K562 (cell line): ENCODE results near the gene GAB2. TPM values are rescaled to one million over a fixed set of nuclear protein-coding genes. Genes with fewer than 3 reads are reported as not detected.

ENCODE experiments used
- CBX3 ChIP-seq, 2 experiments: IDR thresholded peaks; 1 replicate in 1 of 2; 2 replicates in 1 of 2; pipeline ENCODE4 v1.6.1; 2012; ENCODE audit warnings: inconsistent platforms in 2 of 2, low read length in 2 of 2, borderline replicate concordance in 1 of 2, control low read depth in 1 of 2
- CHD2 ChIP-seq: IDR thresholded peaks from 2 replicates; pipeline ENCODE4 v1.6.1; 2011; ENCODE audit warnings: low read depth, low read length
- HNRNPK ChIP-seq: fragments of 200-400 bp; formaldehyde crosslinking; IDR thresholded peaks from one replicate; pipeline ENCODE4 v1.6.1; 2018; ENCODE audit warnings: mild to moderate bottlenecking, low read depth, low read length; ENCODE audit not compliant: poor library complexity, severe bottlenecking
- NBN ChIP-seq: fragments of 450-650 bp; IDR thresholded peaks from 2 replicates; pipeline ENCODE4 v1.6.1; 2016; ENCODE audit warnings: low read depth, mild to moderate bottlenecking
- PHB2 ChIP-seq: fragments of 450-650 bp; IDR thresholded peaks from 2 replicates; pipeline ENCODE4 v1.6.1; 2017; ENCODE audit warnings: low read depth
- RBM34 ChIP-seq: fragments of 200-400 bp; formaldehyde crosslinking; IDR thresholded peaks from 2 replicates; pipeline ENCODE4 v1.6.1; 2018; ENCODE audit warnings: low read length, borderline replicate concordance; ENCODE audit not compliant: insufficient read depth
- SOX6 ChIP-seq: fragments of 450-650 bp; IDR thresholded peaks from 2 replicates; pipeline ENCODE4 v1.6.1; 2014; ENCODE audit warnings: mild to moderate bottlenecking
- TAL1 ChIP-seq: fragments of 450-650 bp; IDR thresholded peaks from 2 replicates; pipeline ENCODE4 v1.6.1; 2016; ENCODE audit warnings: mild to moderate bottlenecking
- TRIM28 ChIP-seq: fragments of 450-650 bp; IDR thresholded peaks from 2 replicates; pipeline ENCODE4 v1.6.1; 2017
- ZEB2 ChIP-seq: fragments of 450-650 bp; IDR thresholded peaks from 2 replicates; pipeline ENCODE4 v1.6.1; 2016
- ZNF384 ChIP-seq: IDR thresholded peaks from 2 replicates; pipeline ENCODE4 v1.6.1; 2012; ENCODE audit warnings: low read depth, low read length, improper control_type of control experiment
- polyA plus RNA-seq, 8 experiments: library from polyadenylated mRNA; depleted of rRNA in 4 of 8; stranded (reverse) in 5 of 8; unstranded in 3 of 8; fragments of >200 nt; fragmentation: Nextera tagmentation in 2 of 8; fragmentation: Illumina TruSeq in 1 of 8; extraction: Ambion mirVana in 2 of 8; extraction: Trizol in 1 of 8; gene quantifications; 2 replicates each; pipeline versions ENCODE4 v1.2.1 to v1.2.3, GENCODE V29; 2011 to 2014; ENCODE audit warnings: inconsistent platforms in 1 of 8, missing spikeins in 1 of 8
- total RNA-seq, 7 experiments: library from RNA; depleted of rRNA in 6 of 7; stranded (reverse); fragments of >200 nt in 6 of 7; fragmentation: Illumina TruSeq in 2 of 7; extraction: Trizol in 2 of 7; gene quantifications; 2 replicates each; pipeline versions ENCODE4 v1.2.1 to v1.2.3, GENCODE V29; 2011 to 2021; ENCODE audit warnings: low replicate concordance in 1 of 7
- TF ChIP-seq, protein P1 (sequence below): fragments of 450-650 bp; IDR thresholded peaks from one replicate; pipeline ENCODE4 v1.6.1; 2018; ENCODE audit warnings: mild to moderate bottlenecking, moderate library complexity; ENCODE audit not compliant: partially characterized antibody
- TF ChIP-seq, protein P2 (sequence below): fragments of 450-650 bp; IDR thresholded peaks from 2 replicates; pipeline ENCODE4 v1.6.1; 2018; ENCODE audit warnings: mild to moderate bottlenecking, low read depth; ENCODE audit not compliant: partially characterized antibody
- TF ChIP-seq, protein P3 (sequence below), 2 experiments: fragments of 450-650 bp; IDR thresholded peaks; 2 replicates each; pipeline ENCODE4 v1.6.1; 2016
- TF ChIP-seq, protein P4 (sequence below): sonication (generic); formaldehyde crosslinking; IDR thresholded peaks from 2 replicates; pipeline ENCODE4 v1.8.1; 2023; ENCODE audit warnings: missing genetic modification reagents, mild to moderate bottlenecking, borderline replicate concordance
- TF ChIP-seq, protein P5 (sequence below): IDR thresholded peaks from 2 replicates; pipeline ENCODE4 v1.6.1; 2011; ENCODE audit not compliant: insufficient read length; ENCODE audit errors: extremely low read depth

GAB2 gene
- total and polyA plus RNA-seq, 9 of the 15 experiments (the other 6 are each of a cell fraction or from before 2014, with no cell fraction given), result 2.3 to 35.2 (median 16.1) TPM

DNA sequence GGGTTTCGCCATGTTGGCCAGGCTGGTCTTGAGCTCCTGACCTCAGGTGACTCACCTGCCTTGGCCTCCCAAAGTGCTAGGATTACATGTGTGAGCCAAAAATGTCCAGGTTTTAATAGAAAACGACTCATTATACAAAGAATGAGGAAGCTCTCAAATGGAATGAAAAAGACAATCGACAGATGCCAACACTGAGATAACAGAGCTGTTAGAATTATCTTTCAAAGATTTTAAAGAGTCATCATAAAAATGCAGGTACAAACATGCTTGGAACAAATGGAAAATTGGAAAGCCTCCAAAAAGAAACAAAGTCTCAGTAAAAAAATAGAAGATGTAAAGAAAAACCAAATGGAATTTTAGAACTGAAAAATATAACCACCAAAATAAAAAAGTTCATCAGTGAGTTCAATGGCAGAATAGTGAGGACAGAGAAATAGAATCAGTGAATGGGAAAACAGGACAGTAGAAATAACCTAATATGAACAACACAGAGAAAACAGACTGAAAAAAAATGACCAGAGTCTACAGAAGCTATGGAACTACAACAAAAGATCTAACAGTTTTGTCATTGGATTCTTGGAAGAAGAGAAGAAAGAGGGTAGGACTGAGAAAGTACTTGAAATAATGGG is 10.9 kb downstream of the GAB2 start (continued):
- TF ChIP-seq, protein P1, sequence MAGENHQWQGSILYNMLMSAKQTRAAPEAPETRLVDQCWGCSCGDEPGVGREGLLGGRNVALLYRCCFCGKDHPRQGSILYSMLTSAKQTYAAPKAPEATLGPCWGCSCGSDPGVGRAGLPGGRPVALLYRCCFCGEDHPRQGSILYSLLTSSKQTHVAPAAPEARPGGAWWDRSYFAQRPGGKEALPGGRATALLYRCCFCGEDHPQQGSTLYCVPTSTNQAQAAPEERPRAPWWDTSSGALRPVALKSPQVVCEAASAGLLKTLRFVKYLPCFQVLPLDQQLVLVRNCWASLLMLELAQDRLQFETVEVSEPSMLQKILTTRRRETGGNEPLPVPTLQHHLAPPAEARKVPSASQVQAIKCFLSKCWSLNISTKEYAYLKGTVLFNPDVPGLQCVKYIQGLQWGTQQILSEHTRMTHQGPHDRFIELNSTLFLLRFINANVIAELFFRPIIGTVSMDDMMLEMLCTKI, result no peak
- TF ChIP-seq HNRNPK (no peak), SOX6 (peak; percentile 93), RBM34 (no peak), TRIM28 (peak; percentile 57; the same call in 1 of the 2 replicates), PHB2 (no peak), ZNF384 (no peak), ZEB2 (peak; percentile 60), TAL1 (peak; percentile 9; the same call in 1 of the 2 replicates), NBN (peak; percentile 59; the same call in 1 of the 2 replicates), CBX3 (IDR thresholded peaks at IDR 0.05; ENCODE audit: borderline replicate concordance in 1 of 2, low read length in 2 of 2) (peak in 1 of 2 experiments; percentile 92; a peak in 1 of 3 replicates), CHD2 (no peak)
- TF ChIP-seq, protein P2, sequence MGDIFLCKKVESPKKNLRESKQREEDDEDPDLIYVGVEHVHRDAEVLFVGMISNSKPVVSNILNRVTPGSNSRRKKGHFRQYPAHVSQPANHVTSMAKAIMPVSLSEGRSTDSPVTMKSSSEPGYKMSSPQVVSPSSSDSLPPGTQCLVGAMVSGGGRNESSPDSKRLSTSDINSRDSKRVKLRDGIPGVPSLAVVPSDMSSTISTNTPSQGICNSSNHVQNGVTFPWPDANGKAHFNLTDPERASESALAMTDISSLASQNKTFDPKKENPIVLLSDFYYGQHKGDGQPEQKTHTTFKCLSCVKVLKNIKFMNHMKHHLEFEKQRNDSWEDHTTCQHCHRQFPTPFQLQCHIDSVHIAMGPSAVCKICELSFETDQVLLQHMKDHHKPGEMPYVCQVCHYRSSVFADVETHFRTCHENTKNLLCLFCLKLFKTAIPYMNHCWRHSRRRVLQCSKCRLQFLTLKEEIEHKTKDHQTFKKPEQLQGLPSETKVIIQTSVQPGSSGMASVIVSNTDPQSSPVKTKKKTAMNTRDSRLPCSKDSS, result peak; percentile 86
- TF ChIP-seq, protein P3, sequence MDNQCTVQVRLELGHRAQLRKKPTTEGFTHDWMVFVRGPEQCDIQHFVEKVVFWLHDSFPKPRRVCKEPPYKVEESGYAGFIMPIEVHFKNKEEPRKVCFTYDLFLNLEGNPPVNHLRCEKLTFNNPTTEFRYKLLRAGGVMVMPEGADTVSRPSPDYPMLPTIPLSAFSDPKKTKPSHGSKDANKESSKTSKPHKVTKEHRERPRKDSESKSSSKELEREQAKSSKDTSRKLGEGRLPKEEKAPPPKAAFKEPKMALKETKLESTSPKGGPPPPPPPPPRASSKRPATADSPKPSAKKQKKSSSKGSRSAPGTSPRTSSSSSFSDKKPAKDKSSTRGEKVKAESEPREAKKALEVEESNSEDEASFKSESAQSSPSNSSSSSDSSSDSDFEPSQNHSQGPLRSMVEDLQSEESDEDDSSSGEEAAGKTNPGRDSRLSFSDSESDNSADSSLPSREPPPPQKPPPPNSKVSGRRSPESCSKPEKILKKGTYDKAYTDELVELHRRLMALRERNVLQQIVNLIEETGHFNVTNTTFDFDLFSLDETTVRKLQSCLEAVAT (IDR thresholded peaks at IDR 0.05), result 0 out of 4 replicates have a peak, but pooled peaks of 1 of the 2 experiments have one; percentile 34
- TF ChIP-seq, protein P4, sequence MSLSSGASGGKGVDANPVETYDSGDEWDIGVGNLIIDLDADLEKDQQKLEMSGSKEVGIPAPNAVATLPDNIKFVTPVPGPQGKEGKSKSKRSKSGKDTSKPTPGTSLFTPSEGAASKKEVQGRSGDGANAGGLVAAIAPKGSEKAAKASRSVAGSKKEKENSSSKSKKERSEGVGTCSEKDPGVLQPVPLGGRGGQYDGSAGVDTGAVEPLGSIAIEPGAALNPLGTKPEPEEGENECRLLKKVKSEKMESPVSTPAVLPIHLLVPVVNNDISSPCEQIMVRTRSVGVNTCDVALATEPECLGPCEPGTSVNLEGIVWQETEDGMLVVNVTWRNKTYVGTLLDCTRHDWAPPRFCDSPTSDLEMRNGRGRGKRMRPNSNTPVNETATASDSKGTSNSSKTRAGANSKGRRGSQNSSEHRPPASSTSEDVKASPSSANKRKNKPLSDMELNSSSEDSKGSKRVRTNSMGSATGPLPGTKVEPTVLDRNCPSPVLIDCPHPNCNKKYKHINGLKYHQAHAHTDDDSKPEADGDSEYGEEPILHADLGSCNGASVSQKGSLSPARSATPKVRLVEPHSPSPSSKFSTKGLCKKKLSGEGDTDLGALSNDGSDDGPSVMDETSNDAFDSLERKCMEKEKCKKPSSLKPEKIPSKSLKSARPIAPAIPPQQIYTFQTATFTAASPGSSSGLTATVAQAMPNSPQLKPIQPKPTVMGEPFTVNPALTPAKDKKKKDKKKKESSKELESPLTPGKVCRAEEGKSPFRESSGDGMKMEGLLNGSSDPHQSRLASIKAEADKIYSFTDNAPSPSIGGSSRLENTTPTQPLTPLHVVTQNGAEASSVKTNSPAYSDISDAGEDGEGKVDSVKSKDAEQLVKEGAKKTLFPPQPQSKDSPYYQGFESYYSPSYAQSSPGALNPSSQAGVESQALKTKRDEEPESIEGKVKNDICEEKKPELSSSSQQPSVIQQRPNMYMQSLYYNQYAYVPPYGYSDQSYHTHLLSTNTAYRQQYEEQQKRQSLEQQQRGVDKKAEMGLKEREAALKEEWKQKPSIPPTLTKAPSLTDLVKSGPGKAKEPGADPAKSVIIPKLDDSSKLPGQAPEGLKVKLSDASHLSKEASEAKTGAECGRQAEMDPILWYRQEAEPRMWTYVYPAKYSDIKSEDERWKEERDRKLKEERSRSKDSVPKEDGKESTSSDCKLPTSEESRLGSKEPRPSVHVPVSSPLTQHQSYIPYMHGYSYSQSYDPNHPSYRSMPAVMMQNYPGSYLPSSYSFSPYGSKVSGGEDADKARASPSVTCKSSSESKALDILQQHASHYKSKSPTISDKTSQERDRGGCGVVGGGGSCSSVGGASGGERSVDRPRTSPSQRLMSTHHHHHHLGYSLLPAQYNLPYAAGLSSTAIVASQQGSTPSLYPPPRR, result no peak
- TF ChIP-seq, protein P5, sequence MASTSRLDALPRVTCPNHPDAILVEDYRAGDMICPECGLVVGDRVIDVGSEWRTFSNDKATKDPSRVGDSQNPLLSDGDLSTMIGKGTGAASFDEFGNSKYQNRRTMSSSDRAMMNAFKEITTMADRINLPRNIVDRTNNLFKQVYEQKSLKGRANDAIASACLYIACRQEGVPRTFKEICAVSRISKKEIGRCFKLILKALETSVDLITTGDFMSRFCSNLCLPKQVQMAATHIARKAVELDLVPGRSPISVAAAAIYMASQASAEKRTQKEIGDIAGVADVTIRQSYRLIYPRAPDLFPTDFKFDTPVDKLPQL, result no peak
